OCI-LY7 (cell line): ENCODE results near the gene PLD1.

Experiments used
- EZH2phosphoT487 ChIP-seq: fragments of 200-600 bp; sonication (generic); IDR thresholded peaks from 2 replicates; pipeline ENCODE4 v1.6.1; 2018; ENCODE audit warnings: low read depth, borderline replicate concordance, mild to moderate bottlenecking, mixed run types, antibody characterized with exemption, low read length, moderate library complexity, mixed read lengths
- TF ChIP-seq, protein P1 (sequence below): fragments of 200-600 bp; sonication (generic); conservative IDR thresholded peaks from 2 replicates; pipeline ENCODE4 v1.5.1; 2014; ENCODE audit warnings: mild to moderate bottlenecking, antibody characterized with exemption, low read length, moderate library complexity, mixed read lengths

DNA sequence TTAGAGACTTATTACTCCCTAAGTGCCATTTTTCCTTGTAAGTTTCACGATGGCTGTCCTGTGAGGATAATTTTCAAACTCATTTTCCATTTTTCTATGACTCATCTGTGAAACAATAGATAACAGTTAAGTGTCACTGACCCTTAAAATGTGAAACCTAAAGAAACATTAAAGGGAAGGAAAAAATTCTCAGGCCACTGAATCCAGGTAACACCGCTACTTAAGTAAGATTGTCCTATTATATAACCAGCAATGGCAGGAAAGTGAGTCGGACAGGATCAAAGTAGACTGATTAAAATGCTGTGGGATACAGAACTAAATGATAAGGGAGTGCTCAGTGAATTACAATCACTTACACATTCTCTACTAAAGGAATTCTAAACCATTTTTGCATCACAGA is 12.4 kb downstream of the PLD1 start:
- TF ChIP-seq, protein P1, sequence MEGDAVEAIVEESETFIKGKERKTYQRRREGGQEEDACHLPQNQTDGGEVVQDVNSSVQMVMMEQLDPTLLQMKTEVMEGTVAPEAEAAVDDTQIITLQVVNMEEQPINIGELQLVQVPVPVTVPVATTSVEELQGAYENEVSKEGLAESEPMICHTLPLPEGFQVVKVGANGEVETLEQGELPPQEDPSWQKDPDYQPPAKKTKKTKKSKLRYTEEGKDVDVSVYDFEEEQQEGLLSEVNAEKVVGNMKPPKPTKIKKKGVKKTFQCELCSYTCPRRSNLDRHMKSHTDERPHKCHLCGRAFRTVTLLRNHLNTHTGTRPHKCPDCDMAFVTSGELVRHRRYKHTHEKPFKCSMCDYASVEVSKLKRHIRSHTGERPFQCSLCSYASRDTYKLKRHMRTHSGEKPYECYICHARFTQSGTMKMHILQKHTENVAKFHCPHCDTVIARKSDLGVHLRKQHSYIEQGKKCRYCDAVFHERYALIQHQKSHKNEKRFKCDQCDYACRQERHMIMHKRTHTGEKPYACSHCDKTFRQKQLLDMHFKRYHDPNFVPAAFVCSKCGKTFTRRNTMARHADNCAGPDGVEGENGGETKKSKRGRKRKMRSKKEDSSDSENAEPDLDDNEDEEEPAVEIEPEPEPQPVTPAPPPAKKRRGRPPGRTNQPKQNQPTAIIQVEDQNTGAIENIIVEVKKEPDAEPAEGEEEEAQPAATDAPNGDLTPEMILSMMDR: no peak
- TF ChIP-seq EZH2phosphoT487: no peak
